Muscle of back (tissue), 11 donors: Measurements from ENCODE around the gene CSDE1. TPM values are rescaled to one million over a fixed set of nuclear protein-coding genes. Genes with fewer than 3 reads are reported as not detected.

Source experiments
- DNase-seq, 3 donors: peaks; one replicate each; pipeline versions ENCODE4 v3.0.0 to v3.0.0-alpha.2; 2013
- polyA plus RNA-seq, 10 donors: library from polyadenylated mRNA; unstranded; fragments of 120-200 nt; gene quantifications; one replicate each; pipeline ENCODE4 v1.2.1, GENCODE V29; 2013; ENCODE audit not compliant: insufficient read length in 10 of 10

Gene CSDE1
- polyA plus RNA-seq, 10 donors = 339 to 533 (median 445) TPM

DNA sequence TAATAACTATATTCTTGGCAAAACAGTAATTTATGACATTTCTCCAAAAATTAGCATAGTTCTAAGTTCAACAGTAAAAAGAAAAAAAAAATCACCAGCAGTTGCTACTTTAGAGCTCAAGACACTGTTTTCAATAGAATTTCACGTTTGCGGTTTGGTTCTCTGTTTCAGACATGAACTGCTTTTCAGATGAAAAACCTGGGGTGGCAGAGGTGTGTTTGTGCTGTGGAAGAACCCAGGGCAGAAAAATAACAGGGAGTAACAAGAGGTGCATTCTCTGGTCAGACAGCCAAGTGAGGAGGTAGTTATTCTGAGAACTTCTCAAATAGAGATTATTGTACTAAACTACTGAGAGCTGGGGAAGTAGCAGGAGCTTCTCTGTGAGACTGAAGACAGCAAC, 50.2 kb downstream of the CSDE1 start:
- DNase-seq = no peak

GRCh38 chr1:114703242-114703641, 54.5 kb downstream of the CSDE1 start:
- DNase-seq = peak; percentile 11 to 34 (median 20)

DNA sequence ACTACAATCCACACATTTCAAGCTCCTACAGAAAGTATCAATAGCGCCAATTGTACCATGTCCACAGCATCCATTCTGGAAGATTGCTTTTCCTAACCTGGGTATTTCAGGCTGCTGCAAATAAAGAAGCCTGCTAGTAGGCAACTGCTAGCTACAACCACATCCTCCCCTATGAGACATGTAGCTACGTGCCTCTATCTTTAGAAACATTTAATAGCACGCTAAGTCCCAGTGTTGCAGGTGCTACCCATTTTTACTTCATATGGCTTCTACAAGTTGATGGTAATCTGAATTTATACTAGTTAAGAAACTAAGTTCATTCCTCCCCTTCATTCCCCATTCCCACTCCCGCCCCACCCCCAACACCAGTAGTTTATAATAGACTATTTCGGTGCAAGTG, 55.0 kb downstream of the CSDE1 start:
- DNase-seq = peak in 1 of 3 donors; percentile 23

DNA sequence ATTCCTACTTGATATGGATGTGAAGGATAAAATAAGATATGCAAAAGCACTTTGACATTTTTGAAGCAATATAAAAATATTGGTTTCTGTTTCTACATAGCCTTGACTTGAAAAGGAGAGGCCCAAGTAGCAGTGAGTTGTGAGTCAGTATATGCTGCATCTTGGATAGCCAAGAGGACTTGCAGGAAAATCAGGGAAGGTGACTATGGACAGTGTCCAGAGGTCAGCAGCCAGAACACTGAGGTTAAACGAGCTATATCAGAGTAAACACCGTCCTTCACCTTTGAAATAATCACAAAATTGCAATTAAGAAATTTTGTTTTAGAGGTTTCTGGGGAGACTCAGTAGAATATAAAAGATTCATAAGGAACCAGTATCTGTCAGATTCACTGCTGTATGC, 55.9 kb downstream of the CSDE1 start:
- DNase-seq = no peak

- DNase-seq = no peak
Observed at GRCh38 chr1:114700036-114700600, 57.7 kb downstream of the CSDE1 start.

DNA sequence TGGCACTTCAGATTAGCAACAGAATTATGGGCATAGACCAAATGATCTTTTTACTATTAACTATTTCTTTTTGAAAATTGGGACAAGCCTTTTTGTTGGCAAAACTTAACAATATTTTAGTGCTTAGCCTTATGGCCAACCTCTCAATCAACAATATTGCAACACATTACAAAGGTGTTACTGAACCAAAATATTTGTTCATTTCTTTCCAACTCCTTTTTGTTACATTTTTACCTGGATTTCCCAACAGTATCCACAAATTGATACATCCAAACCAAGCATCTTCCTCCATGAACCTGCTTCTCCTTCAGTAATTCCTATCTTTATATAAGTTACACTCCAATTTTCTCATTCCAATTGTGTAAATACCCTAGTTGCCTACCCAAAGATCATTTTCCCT, 61.0 kb downstream of the CSDE1 start:
- DNase-seq = no peak

- DNase-seq = peak in 2 of 3 donors; percentile 9 to 45
Observed at GRCh38 chr1:114695430-114696058, 62.2 kb downstream of the CSDE1 start, which contains the start of gene AMPD1. TSS of gene AMPD1 (minus strand) at chr1:114695546. CDS start at chr1:114695471, 75 bp downstream.

DNA sequence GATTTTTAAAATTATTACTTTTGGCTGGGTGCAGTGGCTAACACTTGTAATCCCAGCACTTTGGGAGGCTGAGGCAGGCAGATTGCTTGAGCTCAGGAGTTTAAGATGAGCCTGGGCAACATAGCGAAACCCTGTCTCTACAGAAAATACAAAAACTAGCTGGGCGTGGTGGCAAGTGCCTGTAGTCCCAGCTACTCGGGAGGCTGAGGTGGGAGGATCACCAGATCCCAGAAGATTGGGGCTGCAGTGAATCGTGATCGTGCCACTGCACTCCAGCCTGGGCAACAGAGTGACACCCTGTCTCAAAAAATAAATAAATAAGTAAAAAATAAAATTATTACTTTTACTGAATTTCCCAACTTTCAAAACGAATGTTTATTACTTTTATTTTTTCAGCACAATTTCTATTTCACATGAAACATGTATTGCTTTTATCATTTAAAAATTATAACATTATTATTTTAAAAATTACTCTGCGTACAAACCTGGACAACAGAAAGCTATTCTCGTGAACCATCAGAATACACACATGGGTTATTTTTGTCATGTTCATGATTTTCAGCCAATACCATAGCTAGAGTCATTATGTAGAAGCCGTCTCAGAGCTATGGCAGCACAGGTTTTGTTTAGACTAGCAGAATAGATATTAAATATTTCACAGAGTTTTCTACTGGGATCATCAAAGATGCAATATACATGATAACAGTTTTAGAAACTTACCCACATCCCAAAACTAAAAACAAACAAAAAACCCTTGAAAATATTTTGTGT, 63.1 kb downstream of the CSDE1 start:
- no peak for DNase-seq

DNA sequence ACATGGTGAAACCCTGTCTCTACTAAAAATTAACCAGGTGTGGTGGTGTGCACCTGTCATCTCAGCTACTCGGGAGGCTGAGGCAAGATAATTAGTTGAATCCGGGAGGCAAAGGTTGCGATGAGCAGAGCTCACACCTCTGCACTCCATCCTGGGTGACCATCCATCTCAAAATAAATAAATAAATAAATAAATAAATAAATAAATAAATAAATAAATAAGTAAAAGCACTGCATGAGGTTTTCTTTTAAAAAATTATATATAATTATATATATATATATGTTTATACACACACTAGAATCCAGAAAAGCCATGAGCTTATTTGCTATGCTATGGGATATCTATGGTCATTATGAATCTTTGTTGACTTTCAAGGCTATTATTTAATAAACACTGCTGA, 64.8 kb downstream of the CSDE1 start:
- no peak for DNase-seq

DNA sequence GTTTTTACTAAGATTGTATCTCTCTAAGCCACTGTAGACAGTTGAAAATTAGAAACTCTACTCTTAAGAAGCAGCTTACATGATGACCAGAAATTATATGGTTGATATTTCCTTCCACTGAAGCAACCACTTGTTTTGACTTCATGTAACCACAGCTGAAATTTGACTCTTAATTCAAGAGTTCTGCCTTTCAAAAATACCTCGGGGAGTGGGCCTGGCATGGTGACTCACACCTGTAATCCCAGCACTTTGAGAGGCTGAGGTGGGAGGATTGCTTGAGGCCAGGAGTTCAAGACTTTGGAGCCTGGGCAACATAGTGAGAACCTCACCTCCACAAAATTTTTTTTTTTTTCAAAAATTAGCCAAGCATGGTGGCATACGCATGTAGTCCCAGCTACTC, 66.7 kb downstream of the CSDE1 start:
- DNase-seq = no peak

DNA sequence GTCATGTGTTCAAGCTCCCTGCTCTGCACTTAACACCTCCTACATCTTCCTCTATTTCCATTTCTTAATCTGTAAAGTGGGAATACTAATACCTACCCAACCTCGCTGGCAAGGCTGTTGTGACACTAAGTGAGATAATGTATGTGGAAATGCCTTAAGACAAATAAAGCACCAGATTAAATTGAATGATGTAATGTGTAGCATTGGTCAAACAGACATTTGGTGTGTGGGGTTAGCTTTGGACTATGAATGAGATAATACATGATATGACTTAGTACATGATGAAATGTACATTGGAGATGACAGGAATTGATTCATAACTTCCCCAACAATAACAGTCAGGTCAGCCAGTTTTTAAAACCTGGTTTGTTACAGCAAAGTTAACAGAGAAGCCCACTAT, 67.6 kb downstream of the CSDE1 start:
- DNase-seq = no peak

GRCh38 chr1:114688526-114688925, 69.3 kb downstream of the CSDE1 start:
- no peak for DNase-seq

GRCh38 chr1:114685851-114686250, 71.9 kb downstream of the CSDE1 start:
- no peak for DNase-seq

DNA sequence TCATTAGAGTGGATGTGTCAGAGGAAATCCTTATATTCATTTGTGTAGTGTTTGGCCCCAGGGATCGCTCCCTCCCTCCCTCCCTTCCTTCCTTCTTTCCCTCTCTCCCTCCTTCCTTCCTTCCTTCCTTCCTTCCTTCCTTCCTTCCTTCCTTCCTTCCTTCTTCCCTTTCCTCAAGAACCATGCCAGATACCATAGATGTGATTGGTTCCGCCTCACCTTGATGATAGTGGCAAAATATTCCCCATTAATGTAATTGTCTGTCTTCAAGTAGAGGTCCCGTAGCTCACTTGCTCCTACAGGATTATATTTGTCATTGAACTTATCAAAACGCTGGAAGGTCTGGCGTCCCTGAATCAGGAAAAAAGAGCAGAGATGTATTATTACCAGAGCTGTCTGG, 80.1 kb downstream of the CSDE1 start:
- DNase-seq = no peak

- no peak for DNase-seq
Observed at GRCh38 chr1:114676115-114676514, 81.7 kb downstream of the CSDE1 start.

DNA sequence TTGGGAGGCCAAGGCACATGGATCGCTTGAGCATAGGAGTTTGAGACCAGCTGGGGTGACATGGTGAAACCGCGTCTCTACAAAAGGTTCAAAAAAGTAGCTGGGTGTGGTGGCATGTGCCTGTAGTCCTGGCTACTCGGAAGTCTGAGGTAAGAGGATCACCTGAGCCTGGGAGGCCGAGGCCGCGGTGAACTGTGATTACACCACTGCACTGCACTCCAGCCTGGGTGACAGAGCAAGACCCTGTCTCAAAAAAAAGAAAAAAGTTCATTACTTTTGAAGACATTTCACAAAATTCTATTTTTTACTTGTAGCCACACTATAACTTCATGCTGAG, 85.9 kb downstream of the CSDE1 start:
- no peak for DNase-seq

DNA sequence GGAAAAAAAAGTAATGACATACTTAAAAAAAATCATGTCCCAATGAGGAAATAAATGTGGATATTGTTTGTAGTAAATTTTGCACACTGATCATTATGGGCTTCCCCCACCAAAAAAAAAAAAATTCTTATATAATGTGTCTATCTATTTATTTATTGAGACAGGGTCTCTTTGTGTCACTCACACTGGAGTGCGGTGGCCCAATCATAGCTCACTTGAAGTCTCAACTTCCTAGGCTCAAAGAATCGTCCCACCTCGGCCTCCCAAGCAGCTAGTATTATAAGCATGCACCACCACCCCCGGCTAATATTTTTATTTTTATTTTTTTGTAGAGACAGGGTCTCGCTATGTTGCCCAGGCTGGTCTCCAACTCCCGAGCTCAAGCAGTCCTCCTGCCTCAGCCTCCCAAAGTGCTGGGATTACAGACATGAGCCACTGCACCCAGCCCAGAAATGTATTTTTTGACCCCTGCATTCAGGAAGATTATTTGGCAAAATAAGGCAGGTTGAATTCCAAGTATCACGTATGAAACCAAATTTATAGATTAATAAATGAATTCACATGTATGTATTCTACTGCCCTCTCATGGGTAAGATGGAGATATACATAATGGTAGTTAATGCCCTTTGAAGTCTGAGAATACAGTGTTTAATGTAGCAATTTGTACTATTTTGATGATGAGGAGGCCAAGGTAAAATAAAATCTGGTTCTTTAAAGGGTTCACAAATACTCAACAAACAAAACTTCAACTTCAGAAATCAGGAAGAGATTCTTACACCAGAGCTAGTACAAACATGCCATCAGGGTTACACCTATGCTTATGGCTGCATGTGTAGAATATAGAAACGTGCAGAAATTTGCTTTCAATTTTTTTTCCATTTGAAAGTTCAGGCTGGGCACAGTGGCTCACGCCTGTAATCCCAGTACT, 86.5 kb downstream of the CSDE1 start:
- DNase-seq = peak in 1 of 3 donors; percentile 41

DNA sequence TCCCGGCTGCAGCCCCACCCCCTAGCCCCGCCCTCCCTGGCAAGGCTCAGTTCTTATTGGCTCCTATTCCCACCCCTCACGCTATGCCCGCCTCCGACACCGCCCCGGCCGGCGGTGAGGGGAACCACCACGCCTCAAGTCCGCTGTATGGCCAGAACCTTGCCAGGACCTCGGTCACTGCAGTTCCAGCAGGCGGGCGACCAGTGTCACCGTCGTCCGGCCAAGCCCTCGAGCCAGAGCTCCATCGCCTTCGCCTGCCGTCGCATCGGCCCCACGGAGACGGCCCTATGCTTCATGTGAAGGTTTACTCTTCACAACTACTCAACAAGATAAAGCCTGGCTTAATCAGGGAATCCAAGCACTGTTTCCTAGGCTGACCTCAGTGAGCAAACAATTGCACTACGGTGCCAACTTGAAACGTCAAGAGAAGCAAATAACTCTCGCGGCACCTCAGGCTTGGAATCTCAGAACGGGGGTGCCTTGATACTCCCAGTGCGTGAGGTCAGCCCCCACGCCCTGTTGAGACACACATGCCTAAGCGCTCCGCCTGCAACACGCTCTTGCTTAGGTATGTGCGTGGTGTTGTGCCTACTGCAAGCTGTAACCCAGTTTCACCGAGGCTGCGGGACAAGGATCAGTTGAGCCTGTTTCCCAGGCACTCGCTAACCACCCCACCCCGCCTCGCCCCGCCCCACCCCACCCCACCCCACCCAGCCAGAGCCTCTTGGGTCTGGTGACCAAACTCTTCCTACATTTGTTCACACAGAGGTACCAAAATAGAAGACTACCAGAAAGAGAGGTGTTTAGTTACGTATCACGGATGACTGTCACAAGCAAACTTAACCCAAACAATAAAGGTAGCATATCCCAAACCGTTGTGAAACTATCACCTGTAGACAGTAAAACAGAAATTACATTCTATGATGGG, 87.4 kb downstream of the CSDE1 start:
- DNase-seq = peak; percentile 87 to 97 (median 94)

GRCh38 chr1:114669562-114670082, 88.2 kb downstream of the CSDE1 start, which contains the start of gene DENND2C:
TSS of gene DENND2C (minus strand) at chr1:114670049. CDS start at chr1:114625984, 44,065 bp downstream.
- no peak for DNase-seq

- no peak for DNase-seq
Observed at GRCh38 chr1:114668784-114669561, 88.8 kb downstream of the CSDE1 start.
